Activated CD8-positive, alpha-beta T cell treated with anti-CD3 and anti-CD28 coated beads for 36 hours (primary cell): ENCODE measurements around the gene IFIT3. TPM values are rescaled to one million over a fixed set of nuclear protein-coding genes. Genes with fewer than 3 reads are reported as not detected.

Experiments used
- ATAC-seq: fragments of 200-7000 bp; cut with Tn5 transposase; one replicate; pipeline ENCODE4 v1.10.0; 2021; ENCODE audit warnings: mild to moderate bottlenecking, moderate library complexity
- CTCF ChIA-PET: fragments of 350-600 bp; sonication (Branson Sonifier 250); formaldehyde crosslinking; loops from one replicate; lab custom pipeline; 2021; ENCODE audit warnings: antibody characterized with exemption; lab: Charles Lee
- POLR2A ChIA-PET: fragments of 350-600 bp; sonication (Branson Sonifier 250); formaldehyde crosslinking; loops from one replicate; lab custom pipeline; 2021; ENCODE audit warnings: antibody characterized with exemption; lab: Charles Lee
- DNase-seq: peaks from one replicate; pipeline ENCODE4 v3.0.0-alpha.2; 2020
- H3K27ac Mint-ChIP-seq: one replicate; pipeline ENCODE4 v1.8.0; 2021; ENCODE audit warnings: mild to moderate bottlenecking, mixed read lengths
- H3K27me3 Mint-ChIP-seq: one replicate; pipeline ENCODE4 v1.8.0; 2021; ENCODE audit warnings: mixed read lengths
- H3K36me3 Mint-ChIP-seq: one replicate; pipeline ENCODE4 v1.8.0; 2021; ENCODE audit warnings: low read depth, mixed read lengths
- H3K4me1 Mint-ChIP-seq: one replicate; pipeline ENCODE4 v1.8.0; 2021; ENCODE audit warnings: low read depth, mixed read lengths
- H3K4me3 Mint-ChIP-seq: one replicate; pipeline ENCODE4 v1.8.0; 2021; ENCODE audit warnings: mild to moderate bottlenecking, moderate library complexity, mixed read lengths
- H3K9me3 Mint-ChIP-seq: one replicate; pipeline ENCODE4 v1.8.0; 2021; ENCODE audit warnings: mixed read lengths
- intact Hi-C: fragments of 100-400 bp; cut with micrococcal nuclease; formaldehyde crosslinking; loops from one replicate; pipeline ENCODE4 v1.10.0; 2022
- total RNA-seq, 2 experiments: library from RNA; stranded (reverse); gene quantifications; one replicate each; pipeline ENCODE4 v1.2.3, GENCODE V29; 2021
- TF ChIP-seq, protein P1 (sequence below): fragments of 200-600 bp; IDR thresholded peaks from one replicate; pipeline ENCODE4 v1.8.0; 2022; ENCODE audit warnings: antibody characterized with exemption, mild to moderate bottlenecking

The IFIT3 gene, protein sequence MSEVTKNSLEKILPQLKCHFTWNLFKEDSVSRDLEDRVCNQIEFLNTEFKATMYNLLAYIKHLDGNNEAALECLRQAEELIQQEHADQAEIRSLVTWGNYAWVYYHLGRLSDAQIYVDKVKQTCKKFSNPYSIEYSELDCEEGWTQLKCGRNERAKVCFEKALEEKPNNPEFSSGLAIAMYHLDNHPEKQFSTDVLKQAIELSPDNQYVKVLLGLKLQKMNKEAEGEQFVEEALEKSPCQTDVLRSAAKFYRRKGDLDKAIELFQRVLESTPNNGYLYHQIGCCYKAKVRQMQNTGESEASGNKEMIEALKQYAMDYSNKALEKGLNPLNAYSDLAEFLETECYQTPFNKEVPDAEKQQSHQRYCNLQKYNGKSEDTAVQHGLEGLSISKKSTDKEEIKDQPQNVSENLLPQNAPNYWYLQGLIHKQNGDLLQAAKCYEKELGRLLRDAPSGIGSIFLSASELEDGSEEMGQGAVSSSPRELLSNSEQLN
- total RNA-seq = 10 to 100 TPM; 20.4 to 21.8 TPM

- peak; percentile 32 for DNase-seq
- peaks cover 25% of the 10 kb centered on the region for H3K4me1 Mint-ChIP-seq
- no peaks in the 10 kb centered on the region for H3K36me3 Mint-ChIP-seq
- TF ChIP-seq, protein P1, sequence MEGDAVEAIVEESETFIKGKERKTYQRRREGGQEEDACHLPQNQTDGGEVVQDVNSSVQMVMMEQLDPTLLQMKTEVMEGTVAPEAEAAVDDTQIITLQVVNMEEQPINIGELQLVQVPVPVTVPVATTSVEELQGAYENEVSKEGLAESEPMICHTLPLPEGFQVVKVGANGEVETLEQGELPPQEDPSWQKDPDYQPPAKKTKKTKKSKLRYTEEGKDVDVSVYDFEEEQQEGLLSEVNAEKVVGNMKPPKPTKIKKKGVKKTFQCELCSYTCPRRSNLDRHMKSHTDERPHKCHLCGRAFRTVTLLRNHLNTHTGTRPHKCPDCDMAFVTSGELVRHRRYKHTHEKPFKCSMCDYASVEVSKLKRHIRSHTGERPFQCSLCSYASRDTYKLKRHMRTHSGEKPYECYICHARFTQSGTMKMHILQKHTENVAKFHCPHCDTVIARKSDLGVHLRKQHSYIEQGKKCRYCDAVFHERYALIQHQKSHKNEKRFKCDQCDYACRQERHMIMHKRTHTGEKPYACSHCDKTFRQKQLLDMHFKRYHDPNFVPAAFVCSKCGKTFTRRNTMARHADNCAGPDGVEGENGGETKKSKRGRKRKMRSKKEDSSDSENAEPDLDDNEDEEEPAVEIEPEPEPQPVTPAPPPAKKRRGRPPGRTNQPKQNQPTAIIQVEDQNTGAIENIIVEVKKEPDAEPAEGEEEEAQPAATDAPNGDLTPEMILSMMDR = no peak
- intact Hi-C loops = no loop called here
- peaks cover 25% of the 10 kb centered on the region for H3K27me3 Mint-ChIP-seq
- peak; percentile 49 for ATAC-seq
- H3K4me3 Mint-ChIP-seq = peak within 1 kb of the TSS; percentile 67
- peak within 1 kb of the TSS; percentile 69 for H3K27ac Mint-ChIP-seq
- POLR2A ChIA-PET = interaction anchor here (0.7 to 1.0 kb wide), 6 partner anchors 10 to 228 kb away, joined by 3 read pairs; partner anchors contain the start of genes IFIT1, IFIT2 and IFIT5
- no peaks in the 10 kb centered on the region for H3K9me3 Mint-ChIP-seq
- CTCF ChIA-PET = interaction anchor here (1.0 kb wide), 1 partner anchor 86 kb away, joined by 3 read pairs; the partner anchor contains the start of gene IFIT5
These were observed at the start of gene IFIT3 for GRCh38 chr10:89327803-89328441. IFIT3 (plus strand) TSS chr10:89327997; CDS start chr10:89328074, 77 bp downstream.

DNA sequence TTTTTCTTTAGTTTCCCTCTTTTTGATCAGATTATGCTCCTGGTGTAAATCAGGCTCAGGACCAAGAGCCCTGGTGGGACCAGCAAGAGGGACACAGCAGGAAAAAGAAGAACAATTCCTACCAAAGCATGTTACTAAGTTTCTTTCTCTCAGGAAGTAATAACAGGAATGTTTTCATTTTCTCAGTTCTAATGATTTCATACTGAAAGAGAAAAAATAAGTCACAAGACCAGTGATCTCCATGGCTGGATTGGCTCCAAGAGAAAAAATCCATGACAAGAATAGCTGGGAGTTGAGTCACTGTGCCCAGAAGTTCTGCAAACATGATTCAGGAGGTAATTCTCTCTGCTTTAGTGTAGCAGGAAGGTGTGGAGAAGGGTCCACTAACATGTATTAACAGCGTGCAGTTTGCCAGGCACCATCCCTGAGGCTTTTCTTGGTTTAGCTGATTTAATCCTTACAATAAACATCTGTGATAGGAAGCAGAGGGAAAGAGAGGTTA is 49.7 kb upstream of the IFIT3 start:
- TF ChIP-seq, protein P1 = no peak
- H3K4me1 Mint-ChIP-seq = no peaks in the 10 kb centered on the region
- H3K9me3 Mint-ChIP-seq = no peaks in the 10 kb centered on the region
- CTCF ChIA-PET = no interaction called here
- ATAC-seq (no peak), DNase-seq (no peak)
- no peaks in the 10 kb centered on the region for H3K36me3 Mint-ChIP-seq
- no peak overlapping the region for H3K4me3 Mint-ChIP-seq
- POLR2A ChIA-PET = no interaction called here
- no peak overlapping the region for H3K27ac Mint-ChIP-seq
- intact Hi-C loops = no loop called here
- peaks cover 6% of the 10 kb centered on the region for H3K27me3 Mint-ChIP-seq

GRCh38 chr10:89278900-89279392 is 48.9 kb upstream of the IFIT3 start:
- H3K9me3 Mint-ChIP-seq = no peaks in the 10 kb centered on the region
- no peaks in the 10 kb centered on the region for H3K4me1 Mint-ChIP-seq
- no peak overlapping the region for H3K27ac Mint-ChIP-seq
- CTCF ChIA-PET = interaction anchor here (2.1 kb wide), 1 partner anchor 90 kb away, joined by 7 read pairs; no protein-coding TSS in a partner anchor
- TF ChIP-seq, protein P1 = no peak
- no peaks in the 10 kb centered on the region for H3K36me3 Mint-ChIP-seq
- POLR2A ChIA-PET = no interaction called here
- intact Hi-C loops = no loop called here
- no peak overlapping the region for H3K4me3 Mint-ChIP-seq
- no peak for DNase-seq
- ATAC-seq = no peak
- H3K27me3 Mint-ChIP-seq = peaks cover 6% of the 10 kb centered on the region

GRCh38 chr10:89279421-89279869 is 48.4 kb upstream of the IFIT3 start:
- ChIA-PET CTCF (interaction anchor here (2.1 kb wide), 1 partner anchor 90 kb away, joined by 7 read pairs; no protein-coding TSS in a partner anchor), POLR2A (no interaction called here)
- H3K9me3 Mint-ChIP-seq = no peaks in the 10 kb centered on the region
- H3K27ac Mint-ChIP-seq = no peak overlapping the region
- no peak for ATAC-seq
- H3K4me3 Mint-ChIP-seq = no peak overlapping the region
- TF ChIP-seq, protein P1 = no peak
- H3K4me1 Mint-ChIP-seq = no peaks in the 10 kb centered on the region
- peaks cover 6% of the 10 kb centered on the region for H3K27me3 Mint-ChIP-seq
- intact Hi-C loops = no loop called here
- H3K36me3 Mint-ChIP-seq = no peaks in the 10 kb centered on the region
- no peak for DNase-seq
